PFSK-1 (cell line): ENCODE measurements around the gene RETREG2.

Source experiments
- FOXP2 ChIP-seq: optimal IDR thresholded peaks from 2 replicates; pipeline ENCODE3; 2011; ENCODE audit warnings: borderline replicate concordance, control low read depth, inconsistent platforms; ENCODE audit not compliant: insufficient read depth; ENCODE audit errors: extremely low read length, extremely low read depth
- POLR2AphosphoS5 ChIP-seq: IDR thresholded peaks from 2 replicates; pipeline ENCODE4 v1.6.1; 2012; ENCODE audit warnings: low read depth, mild to moderate bottlenecking, control low read depth, low read length, moderate library complexity
- SIN3A ChIP-seq: IDR thresholded peaks from 2 replicates; pipeline ENCODE4 v1.6.1; 2012; ENCODE audit warnings: mild to moderate bottlenecking, low read length, moderate library complexity, borderline replicate concordance; ENCODE audit not compliant: insufficient read depth
- TAF1 ChIP-seq: IDR thresholded peaks from 2 replicates; pipeline ENCODE4 v1.6.1; 2012; ENCODE audit warnings: low read length, control low read depth, borderline replicate concordance; ENCODE audit not compliant: insufficient read depth
- TF ChIP-seq, protein P1 (sequence below), 2 experiments: IDR thresholded peaks; 2 replicates each; pipeline versions ENCODE4 v1.6.1 to v1.8.0; 2011 to 2012; ENCODE audit warnings: low read depth in 2 of 2, low read length in 2 of 2, control low read depth in 1 of 2, inconsistent platforms in 1 of 2, mild to moderate bottlenecking in 1 of 2, moderate library complexity in 1 of 2; ENCODE audit not compliant: insufficient read depth in 1 of 2

DNA sequence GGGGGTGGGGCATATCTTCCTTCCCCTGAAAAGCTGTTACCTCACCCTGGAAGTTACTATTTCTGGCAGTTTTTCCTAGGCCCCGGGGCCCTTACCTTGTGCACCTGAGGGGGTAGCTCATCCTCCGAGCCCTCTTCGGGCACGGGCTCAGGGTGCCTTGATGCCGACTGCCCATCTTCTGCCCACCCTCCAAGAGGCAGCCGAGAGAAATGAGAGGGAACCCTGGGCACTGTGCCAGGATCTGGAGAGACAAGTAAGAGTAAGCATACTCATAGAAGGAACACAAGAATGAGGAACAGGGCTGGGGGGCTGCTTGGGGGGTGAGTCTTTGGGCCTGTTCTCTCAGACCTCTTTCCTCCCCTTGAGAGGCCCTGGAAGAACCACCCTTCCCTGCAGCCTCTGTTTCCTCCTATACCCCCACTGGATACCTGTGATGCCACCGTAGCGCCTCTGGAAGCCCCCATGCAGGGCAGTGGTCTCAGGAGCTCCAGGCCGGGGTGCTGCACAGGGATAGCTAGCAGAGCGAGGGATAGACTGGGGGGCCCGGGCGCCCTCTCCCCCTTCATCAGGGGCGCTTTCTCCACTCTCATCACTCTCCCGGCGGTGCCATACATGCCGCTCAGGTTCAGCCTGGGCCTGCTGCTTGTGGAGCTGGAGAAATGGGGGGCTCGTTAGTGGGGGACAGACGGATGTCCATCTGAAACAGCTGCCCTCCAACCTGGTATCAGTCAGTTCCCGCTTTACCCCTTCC lies 42.8 kb downstream of the RETREG2 start:
- TF ChIP-seq, protein P1, sequence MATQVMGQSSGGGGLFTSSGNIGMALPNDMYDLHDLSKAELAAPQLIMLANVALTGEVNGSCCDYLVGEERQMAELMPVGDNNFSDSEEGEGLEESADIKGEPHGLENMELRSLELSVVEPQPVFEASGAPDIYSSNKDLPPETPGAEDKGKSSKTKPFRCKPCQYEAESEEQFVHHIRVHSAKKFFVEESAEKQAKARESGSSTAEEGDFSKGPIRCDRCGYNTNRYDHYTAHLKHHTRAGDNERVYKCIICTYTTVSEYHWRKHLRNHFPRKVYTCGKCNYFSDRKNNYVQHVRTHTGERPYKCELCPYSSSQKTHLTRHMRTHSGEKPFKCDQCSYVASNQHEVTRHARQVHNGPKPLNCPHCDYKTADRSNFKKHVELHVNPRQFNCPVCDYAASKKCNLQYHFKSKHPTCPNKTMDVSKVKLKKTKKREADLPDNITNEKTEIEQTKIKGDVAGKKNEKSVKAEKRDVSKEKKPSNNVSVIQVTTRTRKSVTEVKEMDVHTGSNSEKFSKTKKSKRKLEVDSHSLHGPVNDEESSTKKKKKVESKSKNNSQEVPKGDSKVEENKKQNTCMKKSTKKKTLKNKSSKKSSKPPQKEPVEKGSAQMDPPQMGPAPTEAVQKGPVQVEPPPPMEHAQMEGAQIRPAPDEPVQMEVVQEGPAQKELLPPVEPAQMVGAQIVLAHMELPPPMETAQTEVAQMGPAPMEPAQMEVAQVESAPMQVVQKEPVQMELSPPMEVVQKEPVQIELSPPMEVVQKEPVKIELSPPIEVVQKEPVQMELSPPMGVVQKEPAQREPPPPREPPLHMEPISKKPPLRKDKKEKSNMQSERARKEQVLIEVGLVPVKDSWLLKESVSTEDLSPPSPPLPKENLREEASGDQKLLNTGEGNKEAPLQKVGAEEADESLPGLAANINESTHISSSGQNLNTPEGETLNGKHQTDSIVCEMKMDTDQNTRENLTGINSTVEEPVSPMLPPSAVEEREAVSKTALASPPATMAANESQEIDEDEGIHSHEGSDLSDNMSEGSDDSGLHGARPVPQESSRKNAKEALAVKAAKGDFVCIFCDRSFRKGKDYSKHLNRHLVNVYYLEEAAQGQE (IDR thresholded peaks at IDR 0.05; ENCODE audit: insufficient read depth in 1 of 2, low read depth in 2 of 2, low read length in 2 of 2) = no peak
- no peak for TF ChIP-seq POLR2AphosphoS5
- TF ChIP-seq SIN3A = no peak
- TF ChIP-seq FOXP2 = no peak
- TF ChIP-seq TAF1 = no peak
